ENCODE data around the gene FAM222A.

Gene FAM222A

GRCh38 chr12:109763201-109763841, 49.7 kb downstream of the FAM222A start:
- TF ChIP-seq, protein P1, sequence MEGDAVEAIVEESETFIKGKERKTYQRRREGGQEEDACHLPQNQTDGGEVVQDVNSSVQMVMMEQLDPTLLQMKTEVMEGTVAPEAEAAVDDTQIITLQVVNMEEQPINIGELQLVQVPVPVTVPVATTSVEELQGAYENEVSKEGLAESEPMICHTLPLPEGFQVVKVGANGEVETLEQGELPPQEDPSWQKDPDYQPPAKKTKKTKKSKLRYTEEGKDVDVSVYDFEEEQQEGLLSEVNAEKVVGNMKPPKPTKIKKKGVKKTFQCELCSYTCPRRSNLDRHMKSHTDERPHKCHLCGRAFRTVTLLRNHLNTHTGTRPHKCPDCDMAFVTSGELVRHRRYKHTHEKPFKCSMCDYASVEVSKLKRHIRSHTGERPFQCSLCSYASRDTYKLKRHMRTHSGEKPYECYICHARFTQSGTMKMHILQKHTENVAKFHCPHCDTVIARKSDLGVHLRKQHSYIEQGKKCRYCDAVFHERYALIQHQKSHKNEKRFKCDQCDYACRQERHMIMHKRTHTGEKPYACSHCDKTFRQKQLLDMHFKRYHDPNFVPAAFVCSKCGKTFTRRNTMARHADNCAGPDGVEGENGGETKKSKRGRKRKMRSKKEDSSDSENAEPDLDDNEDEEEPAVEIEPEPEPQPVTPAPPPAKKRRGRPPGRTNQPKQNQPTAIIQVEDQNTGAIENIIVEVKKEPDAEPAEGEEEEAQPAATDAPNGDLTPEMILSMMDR (IDR thresholded peaks at IDR 0.05) = no peak
- DNase-seq = peak in 1 of 2 donors; percentile 29

GRCh38 chr12:109764123-109764522, 50.5 kb downstream of the FAM222A start:
- H3K4me3 ChIP-seq = no peak overlapping the region
- H3K4me1 ChIP-seq = no peaks in the 10 kb centered on the region
- peaks cover 0 to 32% of the 10 kb centered on the region in 2 donors for H3K27me3 ChIP-seq
- TF ChIP-seq, protein P1 (IDR thresholded peaks at IDR 0.05) = no peak
- peaks cover 0 to 10% (median 0%) of the 10 kb centered on the region in 3 donors for H3K9me3 ChIP-seq
- H3K36me3 ChIP-seq = peaks cover 0 to 7% (median 0%) of the 10 kb centered on the region in 3 donors
- intact Hi-C loops (cut with DNase I; ENCODE audit: low total_unique reads) = no loop called here
- DNase-seq = no peak
- no peak overlapping the region for H3K27ac ChIP-seq

More at GRCh38 chr12:109763201-109763841, 49.7 kb downstream of the FAM222A start:
- intact Hi-C loops (cut with DNase I; ENCODE audit: low total_unique reads) = no loop called here
- H3K36me3 ChIP-seq = peaks cover 0 to 2% (median 0%) of the 10 kb centered on the region in 3 donors
- peaks cover 0 to 40% of the 10 kb centered on the region in 2 donors for H3K27me3 ChIP-seq
- H3K4me1 ChIP-seq = no peaks in the 10 kb centered on the region
- no peak overlapping the region for H3K4me3 ChIP-seq
- peaks cover 0 to 10% (median 0%) of the 10 kb centered on the region in 3 donors for H3K9me3 ChIP-seq
- no peak overlapping the region for H3K27ac ChIP-seq

GRCh38 chr12:109764776-109765445, 51.3 kb downstream of the FAM222A start:
- Histone ChIP-seq H3K27ac (no peak overlapping the region), H3K4me1 (no peaks in the 10 kb centered on the region), H3K36me3 (peaks cover 0 to 7% (median 0%) of the 10 kb centered on the region in 3 donors), H3K9me3 (peaks cover 0 to 10% (median 0%) of the 10 kb centered on the region in 3 donors), H3K4me3 (no peak overlapping the region), H3K27me3 (peaks cover 0 to 24% of the 10 kb centered on the region in 2 donors)
- TF ChIP-seq, protein P1 (IDR thresholded peaks at IDR 0.05) = no peak
- intact Hi-C loops (cut with DNase I; ENCODE audit: low total_unique reads) = no loop called here
- peak in 1 of 2 donors; percentile 44 for DNase-seq

DNA sequence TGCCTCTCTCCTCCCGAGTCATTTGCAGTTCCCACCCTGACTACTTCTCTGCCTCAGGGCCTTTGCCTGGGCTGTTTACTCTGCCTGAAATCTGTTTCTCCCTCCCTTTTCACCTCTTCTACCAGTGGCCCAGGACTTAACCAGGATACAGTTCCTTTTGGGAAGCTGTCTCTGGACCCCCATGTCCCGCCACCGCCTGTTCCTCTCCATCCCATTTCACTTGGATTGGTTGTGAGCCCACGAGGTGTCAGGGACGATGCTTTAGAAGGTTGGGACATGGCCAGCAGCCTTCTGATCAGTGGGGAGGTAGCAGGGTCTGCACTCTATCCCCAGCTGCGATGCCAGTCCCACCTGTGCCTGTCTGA, 51.8 kb downstream of the FAM222A start:
- Histone ChIP-seq H3K4me1 (no peaks in the 10 kb centered on the region), H3K27ac (no peak overlapping the region), H3K36me3 (peaks cover 0 to 7% (median 0%) of the 10 kb centered on the region in 3 donors), H3K4me3 (no peak overlapping the region), H3K27me3 (peaks cover 0 to 19% of the 10 kb centered on the region in 2 donors), H3K9me3 (peaks cover 0 to 10% (median 0%) of the 10 kb centered on the region in 3 donors)
- intact Hi-C loops (cut with DNase I; ENCODE audit: low total_unique reads) = no loop called here
- TF ChIP-seq, protein P1 (IDR thresholded peaks at IDR 0.05) = no peak
- peak; percentile 7 to 21 for DNase-seq

GRCh38 chr12:109766251-109766778, 52.7 kb downstream of the FAM222A start:
- Histone ChIP-seq H3K36me3 (peaks cover 0 to 7% (median 0%) of the 10 kb centered on the region in 3 donors), H3K27me3 (peaks cover 0 to 18% of the 10 kb centered on the region in 2 donors), H3K9me3 (peaks cover 0 to 10% (median 0%) of the 10 kb centered on the region in 3 donors), H3K27ac (no peak overlapping the region), H3K4me3 (no peak overlapping the region), H3K4me1 (no peaks in the 10 kb centered on the region)
- TF ChIP-seq, protein P1 (IDR thresholded peaks at IDR 0.05) = no peak
- peak; percentile 2 to 28 for DNase-seq
- intact Hi-C loops (cut with DNase I; ENCODE audit: low total_unique reads) = no loop called here
